ENCODE results near the gene SPATA22. TPM values are rescaled to one million over a fixed set of nuclear protein-coding genes. Genes with fewer than 3 reads are reported as not detected.

The SPATA22 gene
- total RNA-seq, 6 experiments from 2014 or later = not detected

- peak; percentile 64 to 91 (median 87) for DNase-seq
- peaks cover 0 to 12% (median 5%) of the 10 kb centered on the region in 4 donors for H3K4me1 ChIP-seq
- H3K9me3 ChIP-seq = no peaks in the 10 kb centered on the region
- ATAC-seq = peak; percentile 82 to 98 (median 95)
- intact Hi-C loops (cut with DNase I) = no loop called here
- H3K36me3 ChIP-seq = no peaks in the 10 kb centered on the region
- no peak overlapping the region for H3K4me3 ChIP-seq
- peak overlapping the region; percentile 7 to 37 (median 36) for H3K27ac ChIP-seq
- 48% methylated on average over 17 of the region's 20 CpGs for WGBS (ENCODE audit: insufficient coverage, low coverage, low lambda C conversion rate, missing lambda C conversion rate)
- H3K27me3 ChIP-seq = no peaks in the 10 kb centered on the region
- TF ChIP-seq POLR2A (IDR thresholded peaks at IDR 0.05) (no peak), CTCF (IDR thresholded peaks at IDR 0.05) (no peak)
Measured at GRCh38 chr17:3512505-3513171, 41.0 kb upstream of the SPATA22 start.

GRCh38 chr17:3511852-3512504 lies 40.4 kb upstream of the SPATA22 start:
- Histone ChIP-seq H3K36me3 (no peaks in the 10 kb centered on the region), H3K4me1 (peaks cover 0 to 12% (median 5%) of the 10 kb centered on the region in 4 donors), H3K4me3 (no peak overlapping the region), H3K27me3 (no peaks in the 10 kb centered on the region), H3K9me3 (no peaks in the 10 kb centered on the region), H3K27ac (peak overlapping the region in 2 of 3 donors; percentile 7 to 33)
- intact Hi-C loops (cut with DNase I) = no loop called here
- WGBS (ENCODE audit: insufficient coverage, low coverage, low lambda C conversion rate, missing lambda C conversion rate) = 84% methylated on average over 7 of the region's 8 CpGs
- no peak for TF ChIP-seq POLR2A (IDR thresholded peaks at IDR 0.05)
- TF ChIP-seq CTCF (IDR thresholded peaks at IDR 0.05) = no peak
- DNase-seq (no peak), ATAC-seq (peak in 2 of 4 donors; percentile 13 to 15)

GRCh38 chr17:3510090-3510489 lies 38.5 kb upstream of the SPATA22 start:
- intact Hi-C loops (cut with DNase I) = no loop called here
- no peak for DNase-seq

GRCh38 chr17:3507869-3508268 lies 36.2 kb upstream of the SPATA22 start:
- H3K4me1 ChIP-seq = peaks cover 0 to 16% (median 2%) of the 10 kb centered on the region in 4 donors
- TF ChIP-seq POLR2A (IDR thresholded peaks at IDR 0.05) (no peak), CTCF (IDR thresholded peaks at IDR 0.05) (no peak)
- H3K27me3 ChIP-seq = no peaks in the 10 kb centered on the region
- DNase-seq (no peak), ATAC-seq (no peak)
- intact Hi-C loops (cut with DNase I) = no loop called here
- 63% methylated on average over 3 of the region's 3 CpGs for WGBS (ENCODE audit: insufficient coverage, low coverage, low lambda C conversion rate, missing lambda C conversion rate)
- H3K4me3 ChIP-seq = no peak overlapping the region
- H3K36me3 ChIP-seq = no peaks in the 10 kb centered on the region
- H3K27ac ChIP-seq = no peak overlapping the region
- no peaks in the 10 kb centered on the region for H3K9me3 ChIP-seq

More at GRCh38 chr17:3510090-3510489, 38.5 kb upstream of the SPATA22 start:
- no peak for ATAC-seq
- WGBS (ENCODE audit: insufficient coverage, low coverage, low lambda C conversion rate, missing lambda C conversion rate) = 58% methylated on average over 6 of the region's 7 CpGs
- no peak overlapping the region for H3K4me3 ChIP-seq
- TF ChIP-seq CTCF (IDR thresholded peaks at IDR 0.05) (no peak), POLR2A (IDR thresholded peaks at IDR 0.05) (no peak)
- no peaks in the 10 kb centered on the region for H3K9me3 ChIP-seq
- H3K4me1 ChIP-seq = peaks cover 0 to 16% (median 5%) of the 10 kb centered on the region in 4 donors
- no peak overlapping the region for H3K27ac ChIP-seq
- H3K27me3 ChIP-seq = no peaks in the 10 kb centered on the region
- no peaks in the 10 kb centered on the region for H3K36me3 ChIP-seq

All from right lobe of liver (tissue), 6 donors.